Measurements from ENCODE around the gene TAS2R8. TPM values are rescaled to one million over a fixed set of nuclear protein-coding genes. Genes with fewer than 3 reads are reported as not detected.

The TAS2R8 gene
- total RNA-seq (2014; rRNA removed; shearing (Covaris generic)), result not detected in 2 replicates

GRCh38 chr12:10807186-10807585 is at the start of gene TAS2R8:
TSS of gene TAS2R8 (minus strand) at chr12:10807286. CDS start at chr12:10806980, 306 bp downstream.
- Histone ChIP-seq H3K9me3 (replicated peaks) (no peaks in the 10 kb centered on the region), H3K4me3 (no peak within 1 kb of the TSS), H3K36me3 (no peaks in the 10 kb centered on the region), H3K27ac (no peak within 1 kb of the TSS), H3K4me1 (no peaks in the 10 kb centered on the region), H3K27me3 (no peaks in the 10 kb centered on the region)
- no peak for DNase-seq

GRCh38 chr12:10855807-10856206 is 48.7 kb upstream of the TAS2R8 start:
- no peaks in the 10 kb centered on the region for H3K9me3 ChIP-seq (replicated peaks)
- no peaks in the 10 kb centered on the region for H3K4me1 ChIP-seq
- H3K27ac ChIP-seq, result no peak overlapping the region
- no peak for DNase-seq
- no peak overlapping the region for H3K4me3 ChIP-seq
- H3K27me3 ChIP-seq, result no peaks in the 10 kb centered on the region
- no peaks in the 10 kb centered on the region; the same call in 1 of the 2 replicates for H3K36me3 ChIP-seq

GRCh38 chr12:10853776-10854175 is 46.7 kb upstream of the TAS2R8 start:
- Histone ChIP-seq H3K4me1 (no peaks in the 10 kb centered on the region), H3K4me3 (no peak overlapping the region), H3K36me3 (no peaks in the 10 kb centered on the region; the same call in 1 of the 2 replicates), H3K9me3 (replicated peaks) (no peaks in the 10 kb centered on the region), H3K27ac (no peak overlapping the region), H3K27me3 (no peaks in the 10 kb centered on the region)
- no peak for DNase-seq

- H3K4me1 ChIP-seq, result peaks cover 12% of the 10 kb centered on the region
- no peaks in the 10 kb centered on the region for H3K27me3 ChIP-seq
- peak in 1 of 2 experiments; percentile 3 for DNase-seq
- no peaks in the 10 kb centered on the region; the same call in 1 of the 2 replicates for H3K36me3 ChIP-seq
- no peak overlapping the region for H3K27ac ChIP-seq
- H3K9me3 ChIP-seq (replicated peaks), result no peaks in the 10 kb centered on the region
- no peak overlapping the region for H3K4me3 ChIP-seq
These were observed 44.3 kb upstream of the TAS2R8 start for GRCh38 chr12:10851243-10851858.

- Histone ChIP-seq H3K27me3 (no peaks in the 10 kb centered on the region), H3K27ac (no peak within 1 kb of the TSS), H3K4me1 (peaks cover 12% of the 10 kb centered on the region), H3K4me3 (no peak within 1 kb of the TSS), H3K9me3 (replicated peaks) (no peaks in the 10 kb centered on the region), H3K36me3 (no peaks in the 10 kb centered on the region)
- peak in 1 of 2 experiments; percentile 9 for DNase-seq
These were observed 42.4 kb upstream of the TAS2R8 start, which contains the start of gene PRR4 for GRCh38 chr12:10849425-10849878. TSS of gene PRR4 (minus strand) at chr12:10849475. CDS start at chr12:10849437, 38 bp downstream.

- no peak overlapping the region for H3K4me3 ChIP-seq
- H3K36me3 ChIP-seq, result no peaks in the 10 kb centered on the region
- DNase-seq, result peak; percentile 34 to 74
- no peaks in the 10 kb centered on the region for H3K27me3 ChIP-seq
- peaks cover 12% of the 10 kb centered on the region for H3K4me1 ChIP-seq
- peak overlapping the region; percentile 37 for H3K27ac ChIP-seq
- no peaks in the 10 kb centered on the region for H3K9me3 ChIP-seq (replicated peaks)
These were observed 40.7 kb upstream of the TAS2R8 start for GRCh38 chr12:10847744-10848143.

- H3K4me1 ChIP-seq, result peaks cover 6% of the 10 kb centered on the region
These were observed 35.8 kb upstream of the TAS2R8 start for GRCh38 chr12:10842862-10843261.

GRCh38 chr12:10838461-10838860 is 31.4 kb upstream of the TAS2R8 start:
- Histone ChIP-seq H3K36me3 (no peaks in the 10 kb centered on the region; the same call in 1 of the 2 replicates), H3K4me1 (no peaks in the 10 kb centered on the region), H3K27me3 (no peaks in the 10 kb centered on the region), H3K4me3 (no peak overlapping the region), H3K9me3 (replicated peaks) (no peaks in the 10 kb centered on the region), H3K27ac (no peak overlapping the region)
- DNase-seq, result no peak

More at GRCh38 chr12:10842862-10843261, 35.8 kb upstream of the TAS2R8 start:
- no peaks in the 10 kb centered on the region; the same call in 1 of the 2 replicates for H3K36me3 ChIP-seq
- no peak overlapping the region for H3K4me3 ChIP-seq
- no peaks in the 10 kb centered on the region for H3K27me3 ChIP-seq
- no peak for DNase-seq
- no peaks in the 10 kb centered on the region for H3K9me3 ChIP-seq (replicated peaks)
- H3K27ac ChIP-seq, result no peak overlapping the region

- DNase-seq, result no peak
- no peak overlapping the region for H3K27ac ChIP-seq
- no peaks in the 10 kb centered on the region for H3K36me3 ChIP-seq
- H3K27me3 ChIP-seq, result no peaks in the 10 kb centered on the region
- H3K4me1 ChIP-seq, result no peaks in the 10 kb centered on the region
- H3K4me3 ChIP-seq, result no peak overlapping the region
- H3K9me3 ChIP-seq (replicated peaks), result no peaks in the 10 kb centered on the region
These were observed 22.9 kb upstream of the TAS2R8 start for GRCh38 chr12:10829994-10830393.

GRCh38 chr12:10826258-10826657 is 19.2 kb upstream of the TAS2R8 start, which contains the start of gene TAS2R10:
TSS of gene TAS2R10 (minus strand) at chr12:10826358. CDS start at chr12:10826269, 89 bp downstream.
- Histone ChIP-seq H3K4me1 (no peaks in the 10 kb centered on the region), H3K9me3 (replicated peaks) (no peaks in the 10 kb centered on the region), H3K27ac (no peak within 1 kb of the TSS), H3K36me3 (no peaks in the 10 kb centered on the region), H3K27me3 (no peaks in the 10 kb centered on the region), H3K4me3 (no peak within 1 kb of the TSS)
- DNase-seq, result no peak

- H3K36me3 ChIP-seq, result no peaks in the 10 kb centered on the region
- H3K4me1 ChIP-seq, result no peaks in the 10 kb centered on the region
- no peak for DNase-seq
- no peaks in the 10 kb centered on the region for H3K9me3 ChIP-seq (replicated peaks)
- no peak overlapping the region for H3K27ac ChIP-seq
- no peak overlapping the region for H3K4me3 ChIP-seq
- no peaks in the 10 kb centered on the region for H3K27me3 ChIP-seq
These were observed 17.9 kb upstream of the TAS2R8 start for GRCh38 chr12:10824957-10825356.

GRCh38 chr12:10811883-10812536 is 4.9 kb upstream of the TAS2R8 start:
- H3K4me1 ChIP-seq, result no peaks in the 10 kb centered on the region
- no peaks in the 10 kb centered on the region for H3K27me3 ChIP-seq
- DNase-seq, result no peak
- no peaks in the 10 kb centered on the region for H3K9me3 ChIP-seq (replicated peaks)
- H3K4me3 ChIP-seq, result no peak overlapping the region
- no peaks in the 10 kb centered on the region for H3K36me3 ChIP-seq
- H3K27ac ChIP-seq, result no peak overlapping the region

- no peaks in the 10 kb centered on the region for H3K36me3 ChIP-seq
- no peaks in the 10 kb centered on the region for H3K4me1 ChIP-seq
- no peak for DNase-seq
- no peak within 1 kb of the TSS for H3K27ac ChIP-seq
- no peak within 1 kb of the TSS for H3K4me3 ChIP-seq
- H3K9me3 ChIP-seq (replicated peaks), result no peaks in the 10 kb centered on the region
- H3K27me3 ChIP-seq, result no peaks in the 10 kb centered on the region
These were observed 3.0 kb upstream of the TAS2R8 start, which contains the start of gene TAS2R9 for GRCh38 chr12:10810068-10810467. TSS of gene TAS2R9 (minus strand) at chr12:10810168. CDS start at chr12:10810075, 93 bp downstream.

- H3K9me3 ChIP-seq (replicated peaks), result no peaks in the 10 kb centered on the region
- no peaks in the 10 kb centered on the region for H3K4me1 ChIP-seq
- H3K27ac ChIP-seq, result no peak within 1 kb of the TSS
- no peaks in the 10 kb centered on the region for H3K27me3 ChIP-seq
- DNase-seq, result no peak
- H3K36me3 ChIP-seq, result no peaks in the 10 kb centered on the region
- no peak within 1 kb of the TSS for H3K4me3 ChIP-seq
These were observed 4.5 kb downstream of the TAS2R8 start, which contains the start of gene TAS2R7 for GRCh38 chr12:10802587-10802986. TSS of gene TAS2R7 (minus strand) at chr12:10802627. CDS start at chr12:10802570, 57 bp downstream.

- Histone ChIP-seq H3K4me1 (no peaks in the 10 kb centered on the region), H3K27me3 (no peaks in the 10 kb centered on the region), H3K9me3 (replicated peaks) (no peaks in the 10 kb centered on the region), H3K36me3 (no peaks in the 10 kb centered on the region), H3K27ac (no peak overlapping the region), H3K4me3 (no peak overlapping the region)
- DNase-seq, result no peak
These were observed 5.3 kb downstream of the TAS2R8 start for GRCh38 chr12:10801741-10802140.
